Urinary bladder (tissue), 4 donors: ENCODE results near the gene GGT7. TPM values are rescaled to one million over a fixed set of nuclear protein-coding genes. Genes with fewer than 3 reads are reported as not detected.
A peak's percentile ranks its signal among the peaks of the same experiment; 100 is the strongest.

ENCODE experiments used
- DNase-seq: peaks from one replicate; pipeline ENCODE4 v3.0.0-alpha.2; 2015; ENCODE audit errors: extremely low spot score
- H3K27ac ChIP-seq: one replicate; pipeline ENCODE4 v1.5.1; 2013; ENCODE audit warnings: low read depth, mild to moderate bottlenecking, moderate library complexity
- H3K36me3 ChIP-seq: one replicate; pipeline ENCODE4 v1.6.1; 2013; ENCODE audit warnings: mild to moderate bottlenecking, moderate library complexity; ENCODE audit not compliant: insufficient read depth
- H3K4me1 ChIP-seq: one replicate; pipeline ENCODE4 v1.6.1; 2013; ENCODE audit warnings: mild to moderate bottlenecking, moderate library complexity; ENCODE audit not compliant: insufficient read depth
- H3K4me3 ChIP-seq: one replicate; pipeline ENCODE4 v1.5.1; 2013; ENCODE audit warnings: low read depth, low read length
- WGBS: extraction: QIAGEN DNeasy Blood & Tissue Kit; methylation state at CpG from one replicate; pipeline ENCODE4 v1.1.7; 2013; 5-methylcytosine and 5-hydroxymethylcytosine counted together
- polyA plus RNA-seq: library from polyadenylated mRNA; stranded (reverse); fragments of 200-250 nt; gene quantifications from one replicate; pipeline ENCODE4 v1.2.3, GENCODE V29; 2013
- total RNA-seq: library from RNA; depleted of rRNA; stranded (reverse); fragments of >200 nt; gene quantifications from one replicate; pipeline ENCODE4 v1.2.3, GENCODE V29; 2014
- donor health status: healthy with polysubstance abuse.
- donor health status: healthy.

The GGT7 gene
- total and polyA plus RNA-seq, 2 donors: 5.6 to 17.5 TPM

DNA sequence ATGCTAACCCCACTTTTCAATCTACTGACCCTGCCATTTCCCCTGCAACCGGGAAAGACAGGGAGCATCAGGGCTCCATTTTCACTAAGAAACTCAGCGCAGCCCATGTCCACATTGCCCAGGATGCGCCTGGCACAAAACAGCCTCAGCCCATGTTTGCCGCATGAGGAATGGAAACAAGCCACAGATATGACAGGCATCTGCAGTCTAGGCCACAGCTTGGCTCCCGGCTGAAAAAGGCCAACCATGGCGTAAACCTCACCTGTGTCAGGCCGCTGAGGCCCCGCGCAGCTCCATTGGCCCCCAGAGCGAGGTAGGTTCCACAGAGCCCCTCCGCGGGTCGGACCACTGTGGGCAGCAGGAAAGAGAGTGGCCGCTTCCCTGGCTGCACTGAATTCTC is 21.7 kb downstream of the GGT7 start:
- Histone ChIP-seq H3K36me3 (no peaks in the 10 kb centered on the region), H3K4me1 (no peaks in the 10 kb centered on the region), H3K4me3 (no peak overlapping the region), H3K27ac (no peak overlapping the region)
- 95% methylated on average over 14 of the region's 14 CpGs for WGBS
- no peak for DNase-seq

GRCh38 chr20:34849778-34850177 is 22.9 kb downstream of the GGT7 start:
- no peak for DNase-seq
- WGBS: 85% methylated on average over 9 of the region's 9 CpGs
- Histone ChIP-seq H3K4me1 (no peaks in the 10 kb centered on the region), H3K27ac (no peak overlapping the region), H3K36me3 (no peaks in the 10 kb centered on the region), H3K4me3 (no peak overlapping the region)

DNA sequence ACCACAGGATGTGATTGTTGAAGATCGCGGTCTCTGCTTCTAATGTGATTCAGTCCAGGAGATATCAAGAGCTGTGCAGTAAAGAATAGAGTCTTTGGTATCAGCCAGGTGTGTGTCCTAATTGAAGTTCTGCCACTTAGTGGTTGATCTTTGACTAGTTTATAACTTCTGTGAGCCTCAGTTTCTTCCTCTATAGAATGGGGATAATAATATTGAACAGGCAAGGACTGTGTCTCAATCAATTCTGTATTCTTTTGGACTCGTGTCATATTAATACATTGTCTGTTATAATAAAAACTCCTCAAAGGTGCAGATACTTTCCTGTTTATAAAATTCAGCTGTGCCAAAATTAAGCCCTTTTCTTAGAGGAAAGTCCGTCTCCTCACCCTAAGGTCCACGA is 24.1 kb downstream of the GGT7 start:
- no peak for DNase-seq
- Histone ChIP-seq H3K4me1 (no peaks in the 10 kb centered on the region), H3K4me3 (no peak overlapping the region), H3K27ac (no peak overlapping the region), H3K36me3 (no peaks in the 10 kb centered on the region)
- WGBS: 94% methylated on average over 5 of the region's 5 CpGs

DNA sequence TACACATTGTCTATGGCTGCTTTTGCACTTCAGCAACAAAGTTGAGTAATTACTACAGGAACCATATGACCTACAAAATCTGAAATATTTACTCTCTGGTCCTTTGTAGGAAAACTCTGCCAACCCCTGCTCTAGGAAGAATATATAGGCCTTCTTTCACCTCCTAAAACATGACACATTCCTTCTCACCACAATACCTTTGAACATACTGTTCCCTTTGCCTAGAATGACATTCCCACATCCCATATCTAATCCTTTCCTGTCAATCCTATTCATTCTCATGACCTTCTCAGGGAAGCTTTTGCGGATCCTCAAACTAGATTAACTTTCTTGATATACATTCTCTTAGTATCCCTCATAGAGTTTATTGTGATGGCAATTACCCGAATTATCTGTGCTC is 29.2 kb downstream of the GGT7 start:
- no peak overlapping the region for H3K4me3 ChIP-seq
- DNase-seq: no peak
- H3K27ac ChIP-seq: no peak overlapping the region
- 90% methylated on average over 2 of the region's 2 CpGs for WGBS
- H3K4me1 ChIP-seq: no peaks in the 10 kb centered on the region
- H3K36me3 ChIP-seq: no peaks in the 10 kb centered on the region

GRCh38 chr20:34842143-34842542 is 30.5 kb downstream of the GGT7 start:
- Histone ChIP-seq H3K4me1 (no peaks in the 10 kb centered on the region), H3K27ac (no peak overlapping the region), H3K36me3 (no peaks in the 10 kb centered on the region), H3K4me3 (no peak overlapping the region)
- 58% methylated on average over 2 of the region's 2 CpGs for WGBS
- no peak for DNase-seq

GRCh38 chr20:34834459-34834893 is 38.2 kb downstream of the GGT7 start:
- no peaks in the 10 kb centered on the region for H3K36me3 ChIP-seq
- no peaks in the 10 kb centered on the region for H3K4me1 ChIP-seq
- no peak overlapping the region for H3K27ac ChIP-seq
- WGBS: 48% methylated on average over 6 of the region's 6 CpGs
- no peak for DNase-seq
- no peak overlapping the region for H3K4me3 ChIP-seq

DNA sequence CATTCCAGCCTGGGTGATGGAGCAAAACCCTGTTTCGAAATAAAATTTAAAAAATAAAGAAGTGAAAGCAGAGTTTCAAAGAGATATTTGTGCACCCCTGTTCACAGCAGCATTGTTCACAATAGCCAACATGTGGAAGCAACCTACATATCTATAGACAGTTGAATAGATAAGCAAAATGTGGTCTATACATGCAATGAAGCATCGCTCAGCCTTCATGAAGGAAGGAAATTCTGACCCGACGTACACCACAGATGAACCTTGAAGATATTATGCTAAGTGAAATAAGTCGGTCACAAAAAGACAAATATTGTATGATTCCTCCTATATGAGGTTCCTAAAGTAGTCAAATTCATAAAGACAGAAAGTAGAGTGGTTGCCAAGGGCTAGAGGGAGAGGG is 40.7 kb downstream of the GGT7 start:
- no peaks in the 10 kb centered on the region for H3K4me1 ChIP-seq
- WGBS: 70% methylated on average over 5 of the region's 5 CpGs
- no peak overlapping the region for H3K27ac ChIP-seq
- no peak for DNase-seq
- no peaks in the 10 kb centered on the region for H3K36me3 ChIP-seq
- H3K4me3 ChIP-seq: no peak overlapping the region

- Histone ChIP-seq H3K36me3 (no peaks in the 10 kb centered on the region), H3K27ac (no peak overlapping the region), H3K4me3 (no peak overlapping the region), H3K4me1 (no peaks in the 10 kb centered on the region)
- DNase-seq: no peak
- 67% methylated on average over 3 of the region's 3 CpGs for WGBS
These were observed 43.5 kb downstream of the GGT7 start for GRCh38 chr20:34829191-34829590.

GRCh38 chr20:34825530-34826362 is 46.9 kb downstream of the GGT7 start, which contains the start of gene NCOA6:
Gene NCOA6, minus strand, starts transcription at chr20:34825651. Its CDS starts 43,296 bp downstream, at chr20:34782355.
- Histone ChIP-seq H3K4me1 (no peaks in the 10 kb centered on the region), H3K4me3 (peak within 1 kb of the TSS; percentile 97), H3K27ac (peak within 1 kb of the TSS; percentile 85), H3K36me3 (no peaks in the 10 kb centered on the region)
- DNase-seq: no peak
- WGBS: 8% methylated on average over 52 of the region's 52 CpGs

DNA sequence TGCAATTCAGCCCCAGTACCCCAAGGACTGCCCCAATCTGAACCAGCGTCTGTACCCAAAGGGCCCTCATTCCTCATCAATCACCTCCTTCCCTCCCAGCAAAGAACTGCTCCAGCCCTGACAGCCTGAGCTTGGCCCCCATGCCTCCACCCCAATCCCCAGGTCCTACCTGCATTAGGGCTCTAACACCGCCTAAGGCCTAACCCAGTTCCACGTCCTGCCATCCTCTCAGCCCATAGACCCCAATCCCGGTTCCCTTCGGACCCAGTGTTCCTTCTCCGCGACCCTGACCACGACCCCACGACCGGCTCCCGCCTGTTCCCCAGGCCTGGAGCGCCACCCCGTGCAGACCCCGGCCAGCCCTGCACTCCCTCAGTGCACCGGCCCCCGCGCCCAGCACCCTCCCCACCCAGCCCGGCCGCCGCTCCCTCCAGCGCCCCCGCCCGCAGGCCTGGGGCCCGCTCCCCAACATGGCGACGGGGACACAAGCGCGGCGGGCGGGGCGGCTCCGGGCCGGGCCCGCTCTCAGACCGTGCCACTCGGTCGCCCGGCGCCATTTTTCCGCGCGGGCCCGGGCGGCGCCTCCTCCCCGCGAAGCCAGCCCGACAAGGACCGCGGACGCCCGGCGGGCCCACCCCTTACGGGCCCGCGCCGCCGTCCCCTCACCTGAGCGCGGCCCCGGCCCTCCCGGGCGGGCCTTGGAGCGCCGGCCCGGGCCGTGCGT is 47.7 kb downstream of the GGT7 start:
- H3K4me3 ChIP-seq: peak overlapping the region; percentile 97
- DNase-seq: no peak
- under 1% methylated on average over 67 of the region's 68 CpGs for WGBS
- no peaks in the 10 kb centered on the region for H3K36me3 ChIP-seq
- H3K27ac ChIP-seq: peak overlapping the region; percentile 85
- no peaks in the 10 kb centered on the region for H3K4me1 ChIP-seq

DNA sequence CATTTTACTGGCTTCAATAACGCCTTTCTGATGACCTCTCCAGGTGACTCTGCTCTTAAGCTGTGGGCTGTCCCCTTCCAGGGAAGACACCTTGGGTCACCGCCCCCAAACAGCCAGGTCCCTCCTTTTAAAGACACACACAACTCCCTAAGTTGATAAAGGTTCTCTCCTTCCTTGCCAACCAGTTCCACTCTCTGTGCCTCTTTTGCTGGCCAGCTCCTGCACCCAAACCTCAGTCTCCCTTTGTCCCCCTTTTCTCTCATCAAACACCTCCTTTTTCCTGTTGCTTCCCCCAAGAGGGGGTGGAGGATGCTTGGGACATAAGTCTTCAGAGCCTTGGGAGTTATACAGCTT is 48.2 kb downstream of the GGT7 start:
- Histone ChIP-seq H3K36me3 (no peaks in the 10 kb centered on the region), H3K4me3 (peak overlapping the region; percentile 97), H3K27ac (peak overlapping the region; percentile 85), H3K4me1 (no peaks in the 10 kb centered on the region)
- no peak for DNase-seq
- 5% methylated on average over 2 of the region's 2 CpGs for WGBS

DNA sequence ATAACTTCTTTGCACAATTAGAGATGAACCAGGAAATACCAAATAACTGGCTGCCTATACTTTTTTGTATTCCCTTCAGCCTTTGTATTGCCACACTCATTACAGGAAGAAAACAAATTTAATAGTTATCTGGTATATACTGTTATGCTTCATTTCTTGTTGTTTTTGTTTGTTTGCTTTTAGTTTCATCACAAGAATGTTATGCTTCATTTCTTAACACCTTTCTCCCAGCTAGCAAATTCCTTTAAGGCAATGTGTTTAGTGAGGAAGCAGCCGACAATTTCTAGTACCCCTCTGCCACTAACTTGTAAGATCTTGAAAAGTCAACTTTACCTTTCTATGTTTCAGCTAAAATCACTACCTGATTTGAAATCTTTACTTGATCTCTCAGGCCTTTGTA is 48.6 kb downstream of the GGT7 start:
- Histone ChIP-seq H3K36me3 (no peaks in the 10 kb centered on the region), H3K4me3 (peak overlapping the region; percentile 97), H3K27ac (no peak overlapping the region), H3K4me1 (no peaks in the 10 kb centered on the region)
- WGBS: 20% methylated on average over 1 of the region's 1 CpG
- DNase-seq: no peak

DNA sequence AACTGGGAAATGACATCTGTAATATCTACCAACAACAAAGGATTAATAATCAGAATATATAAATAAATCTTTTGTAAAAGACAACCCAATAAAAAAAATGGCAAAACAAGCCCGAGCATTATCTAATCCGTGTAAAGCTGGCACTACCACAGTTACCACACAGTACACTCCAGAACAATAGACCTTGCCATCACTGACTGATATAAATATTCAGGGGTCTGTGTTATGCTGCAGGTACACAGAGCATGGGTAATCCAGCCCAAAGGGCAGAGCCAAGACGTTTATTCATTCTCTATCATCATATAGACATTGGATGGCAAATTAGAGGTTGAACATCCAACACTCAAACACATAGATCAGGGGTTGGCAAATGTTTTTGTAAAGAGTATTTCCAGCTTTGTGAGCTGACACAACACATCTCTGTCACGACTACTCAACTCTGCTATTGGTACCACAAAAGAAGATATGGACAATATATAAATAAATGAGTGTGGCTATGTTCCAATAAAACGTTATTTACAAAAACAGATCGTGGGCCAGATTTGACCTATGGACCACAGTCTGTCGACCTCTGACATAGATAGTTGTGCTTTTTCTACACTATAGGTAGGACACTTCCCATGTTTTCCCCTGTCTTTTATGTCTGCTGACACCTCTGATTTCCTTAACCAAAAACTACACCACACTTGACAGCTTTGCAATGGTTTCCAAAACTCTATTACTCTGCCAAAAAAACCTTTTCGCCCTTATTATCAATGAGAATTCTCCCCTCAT is 51.7 kb downstream of the GGT7 start:
- no peaks in the 10 kb centered on the region for H3K4me1 ChIP-seq
- WGBS: 42% methylated on average over 8 of the region's 8 CpGs

More for the DNA sequence above, 51.7 kb downstream of the GGT7 start:
- no peak overlapping the region for H3K4me3 ChIP-seq
- no peak overlapping the region for H3K27ac ChIP-seq
- H3K36me3 ChIP-seq: no peaks in the 10 kb centered on the region
- DNase-seq: no peak
